D721Med (cell line): ENCODE results near the gene MTURN.

Experiments
- DNase-seq: peaks from one replicate; pipeline ENCODE4 v3.0.0; 2011; ENCODE audit warnings: low spot score; ENCODE audit not compliant: insufficient read length
- FAIRE-seq: peaks from 2 replicates; lab custom pipeline; 2011; peaks lifted over from hg19 to GRCh38; lab: Jason Lieb, UNC
- CTCF ChIP-seq: IDR thresholded peaks from 2 replicates; pipeline ENCODE4 v1.5.1; 2012; ENCODE audit warnings: mild to moderate bottlenecking, control low read depth; ENCODE audit not compliant: insufficient read depth; ENCODE audit errors: missing control alignments

MTURN gene

GRCh38 chr7:30149640-30150272 lies 15.0 kb downstream of the MTURN start:
- DNase-seq (no peak), FAIRE-seq (no peak)
- TF ChIP-seq CTCF, result no peak

DNA sequence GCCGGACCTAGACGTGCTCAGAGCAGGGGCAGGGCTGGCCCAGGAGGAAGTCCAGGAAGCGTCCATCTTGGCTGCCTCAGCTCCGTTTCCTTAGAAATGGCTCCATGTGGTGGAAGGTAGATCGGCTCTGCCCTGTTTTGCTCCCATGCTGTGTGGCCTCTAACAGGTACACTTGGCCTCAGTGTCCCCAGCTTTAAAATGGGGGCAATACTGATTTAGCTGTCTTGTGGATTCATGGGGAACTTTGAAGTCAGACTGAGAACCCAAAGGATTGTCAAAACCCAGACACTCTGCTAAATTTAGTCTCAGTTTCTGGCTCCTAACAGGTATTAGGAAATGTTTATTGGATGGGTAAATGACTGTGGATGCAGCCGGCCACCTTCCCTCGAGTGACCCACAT lies 15.9 kb downstream of the MTURN start:
- DNase-seq, result no peak
- no peak for TF ChIP-seq CTCF
- FAIRE-seq, result no peak

DNA sequence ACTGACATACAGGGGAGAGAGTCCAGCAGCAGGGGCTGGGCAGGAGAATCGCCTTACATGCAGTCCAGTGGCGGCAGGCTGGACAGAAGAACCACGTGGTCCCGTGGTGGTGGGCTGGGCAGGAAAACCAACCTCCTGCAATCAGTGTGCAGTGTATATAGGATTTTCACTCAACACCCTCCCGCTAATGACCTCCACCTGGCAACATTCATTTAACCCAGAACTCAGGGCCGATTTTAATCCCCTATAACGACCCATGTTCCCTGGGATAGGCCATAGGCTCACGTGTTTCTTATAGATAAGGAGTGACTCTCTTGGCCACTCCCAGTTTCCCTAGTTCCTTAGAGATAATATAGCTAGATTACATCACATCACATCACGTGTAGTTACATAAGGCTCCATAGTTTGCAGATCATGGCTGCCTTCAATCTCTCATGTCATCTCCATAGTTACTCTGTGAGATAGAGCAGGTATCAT lies 19.4 kb downstream of the MTURN start:
- FAIRE-seq (no peak), DNase-seq (no peak)
- TF ChIP-seq CTCF, result no peak

DNA sequence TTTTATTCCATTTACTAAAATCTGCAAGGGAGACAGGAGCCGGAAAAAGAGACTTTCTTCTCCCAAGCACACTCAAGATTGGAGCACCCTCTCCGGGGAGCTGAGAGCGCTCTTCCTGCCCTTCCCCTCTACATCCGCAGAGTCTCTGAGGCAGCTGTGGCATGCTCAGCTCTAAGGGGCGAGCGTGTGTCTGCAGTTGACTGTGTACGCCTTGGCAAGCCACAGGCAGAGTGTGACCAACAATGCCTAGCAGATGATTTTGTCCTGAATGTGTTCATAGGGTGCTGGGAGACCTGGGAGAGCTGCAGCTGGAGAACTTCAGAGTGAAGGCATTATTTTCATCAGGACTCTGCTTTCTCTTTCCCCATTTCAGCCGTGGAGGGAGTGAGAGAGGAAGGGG lies 20.7 kb downstream of the MTURN start:
- no peak for DNase-seq
- FAIRE-seq, result no peak
- no peak for TF ChIP-seq CTCF

DNA sequence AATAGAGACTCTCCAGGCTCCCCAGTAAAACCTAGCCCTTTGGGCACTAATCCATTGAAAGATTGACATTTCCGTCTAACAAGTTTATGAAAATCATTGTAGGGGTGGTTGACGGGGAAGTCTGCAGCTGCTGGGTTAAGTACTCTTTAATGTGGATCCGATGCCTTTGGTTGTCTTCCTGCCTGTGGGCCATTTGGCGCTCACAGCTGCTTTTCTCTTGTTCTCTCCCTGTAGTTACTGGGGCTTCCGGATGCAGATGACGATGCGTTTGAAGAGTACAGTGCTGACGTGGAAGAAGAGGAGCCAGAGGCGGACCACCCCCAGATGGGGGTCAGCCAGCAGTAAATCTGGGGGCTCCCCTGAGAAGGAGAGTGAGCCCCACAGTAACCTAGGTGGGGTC lies 22.4 kb downstream of the MTURN start:
- no peak for DNase-seq
- FAIRE-seq, result no peak
- TF ChIP-seq CTCF, result no peak

DNA sequence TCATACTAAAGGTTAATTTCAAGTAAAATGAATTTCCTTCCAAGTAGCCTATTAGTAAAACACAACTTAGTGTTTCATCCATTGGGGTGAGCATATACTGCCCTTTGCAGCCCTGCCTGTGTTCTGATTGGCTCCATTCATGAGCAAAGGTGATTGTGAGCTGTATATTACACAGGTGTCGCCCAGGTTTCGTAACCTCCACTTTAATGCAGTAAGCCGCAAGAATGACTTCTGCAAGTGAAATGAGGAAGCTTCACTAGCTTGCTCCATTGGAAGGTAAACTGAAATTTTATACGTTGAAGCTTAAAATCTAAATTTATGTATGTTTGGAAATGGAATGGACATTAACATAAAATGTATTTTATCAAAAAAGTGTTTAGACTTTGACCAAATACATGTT lies 24.4 kb downstream of the MTURN start:
- FAIRE-seq (no peak), DNase-seq (no peak)
- no peak for TF ChIP-seq CTCF

- DNase-seq (no peak), FAIRE-seq (no peak)
- TF ChIP-seq CTCF, result peak; percentile 26
These were observed 24.9 kb downstream of the MTURN start for GRCh38 chr7:30159698-30160143.
